ENCODE data around the gene TBC1D30. TPM values are rescaled to one million over a fixed set of nuclear protein-coding genes. Genes with fewer than 3 reads are reported as not detected.

The TBC1D30 gene
- total RNA-seq, 1 experiment from 2014 or later: 2.0 TPM

DNA sequence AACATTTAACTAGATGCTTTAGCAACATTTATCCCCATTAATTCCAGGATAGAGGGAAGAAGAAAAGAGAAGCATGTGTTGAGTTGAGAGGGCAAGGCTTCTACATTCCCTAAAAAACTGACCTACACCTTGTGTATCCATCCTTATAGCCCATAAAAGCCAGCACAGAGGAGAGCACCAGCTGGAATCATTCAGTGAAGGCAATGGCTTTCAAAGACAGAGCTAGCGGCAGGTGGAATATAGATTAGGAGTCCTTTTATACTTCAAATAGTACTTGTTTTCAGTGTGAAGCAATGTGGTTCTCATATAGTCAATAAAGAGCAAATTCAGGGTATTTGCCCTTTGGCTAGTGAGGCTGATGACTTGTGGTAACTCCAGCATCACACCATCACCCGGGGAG is 94.4 kb downstream of the TBC1D30 start:
- Histone ChIP-seq H3K9me3 (ENCODE audit: low read depth, low read length, poor library complexity, severe bottlenecking) (no peaks in the 10 kb centered on the region), H3K27ac (ENCODE audit: low read depth, low read length, poor library complexity, severe bottlenecking) (no peak overlapping the region), H3K36me3 (ENCODE audit: insufficient read depth, low read length, poor library complexity, severe bottlenecking) (no peaks in the 10 kb centered on the region), H3K4me3 (ENCODE audit: low read depth, low read length, poor library complexity, severe bottlenecking) (no peak overlapping the region), H3K4me1 (ENCODE audit: insufficient read depth, low read length, poor library complexity, severe bottlenecking) (no peaks in the 10 kb centered on the region), H3K27me3 (replicated peaks; ENCODE audit: insufficient read depth, low read depth, low read length, poor library complexity) (peaks cover 53% of the 10 kb centered on the region)
- no peak for DNase-seq (ENCODE audit: low spot score)
- no TSS peak for BruUV-seq (replicated peaks)
- ChIA-PET CTCF (no interaction called here), POLR2A (ENCODE audit: low non-redundant PET) (no interaction called here)
- TF ChIP-seq EZH2 (IDR thresholded peaks at IDR 0.05; ENCODE audit: borderline replicate concordance, low read depth, low read length, poor library complexity, severe bottlenecking): no peak
- TF ChIP-seq, protein P1, sequence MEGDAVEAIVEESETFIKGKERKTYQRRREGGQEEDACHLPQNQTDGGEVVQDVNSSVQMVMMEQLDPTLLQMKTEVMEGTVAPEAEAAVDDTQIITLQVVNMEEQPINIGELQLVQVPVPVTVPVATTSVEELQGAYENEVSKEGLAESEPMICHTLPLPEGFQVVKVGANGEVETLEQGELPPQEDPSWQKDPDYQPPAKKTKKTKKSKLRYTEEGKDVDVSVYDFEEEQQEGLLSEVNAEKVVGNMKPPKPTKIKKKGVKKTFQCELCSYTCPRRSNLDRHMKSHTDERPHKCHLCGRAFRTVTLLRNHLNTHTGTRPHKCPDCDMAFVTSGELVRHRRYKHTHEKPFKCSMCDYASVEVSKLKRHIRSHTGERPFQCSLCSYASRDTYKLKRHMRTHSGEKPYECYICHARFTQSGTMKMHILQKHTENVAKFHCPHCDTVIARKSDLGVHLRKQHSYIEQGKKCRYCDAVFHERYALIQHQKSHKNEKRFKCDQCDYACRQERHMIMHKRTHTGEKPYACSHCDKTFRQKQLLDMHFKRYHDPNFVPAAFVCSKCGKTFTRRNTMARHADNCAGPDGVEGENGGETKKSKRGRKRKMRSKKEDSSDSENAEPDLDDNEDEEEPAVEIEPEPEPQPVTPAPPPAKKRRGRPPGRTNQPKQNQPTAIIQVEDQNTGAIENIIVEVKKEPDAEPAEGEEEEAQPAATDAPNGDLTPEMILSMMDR (conservative IDR thresholded peaks at IDR 0.05; ENCODE audit: low read depth, low read length): no peak
- intact Hi-C loops (cut with micrococcal nuclease; ENCODE audit: unreplicated experiment): no loop called here

DNA sequence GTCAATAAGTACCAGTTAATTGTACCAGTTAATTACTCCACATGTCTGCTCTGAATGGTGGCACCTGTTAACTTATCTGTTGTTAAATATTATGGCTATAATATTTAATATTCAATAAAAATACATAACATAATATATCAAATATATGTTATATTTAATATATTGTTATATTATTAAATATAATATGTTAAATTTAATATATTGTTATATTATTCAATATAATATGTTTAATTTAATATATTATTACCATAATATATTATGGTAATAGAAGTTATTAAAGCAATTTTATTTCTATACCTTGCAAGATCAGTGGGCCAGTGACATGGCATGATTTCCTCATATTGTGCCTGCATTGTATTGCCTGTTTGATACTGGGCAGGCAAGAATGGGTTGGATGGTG is 98.4 kb downstream of the TBC1D30 start:
- ChIA-PET CTCF (no interaction called here), POLR2A (ENCODE audit: low non-redundant PET) (no interaction called here)
- intact Hi-C loops (cut with micrococcal nuclease; ENCODE audit: unreplicated experiment): no loop called here
- H3K4me1 ChIP-seq (ENCODE audit: insufficient read depth, low read length, poor library complexity, severe bottlenecking): no peaks in the 10 kb centered on the region
- H3K36me3 ChIP-seq (ENCODE audit: insufficient read depth, low read length, poor library complexity, severe bottlenecking): no peaks in the 10 kb centered on the region
- peaks cover 36% of the 10 kb centered on the region for H3K27me3 ChIP-seq (replicated peaks; ENCODE audit: insufficient read depth, low read depth, low read length, poor library complexity)
- H3K4me3 ChIP-seq (ENCODE audit: low read depth, low read length, poor library complexity, severe bottlenecking): no peak overlapping the region
- H3K9me3 ChIP-seq (ENCODE audit: low read depth, low read length, poor library complexity, severe bottlenecking): no peaks in the 10 kb centered on the region
- H3K27ac ChIP-seq (ENCODE audit: low read depth, low read length, poor library complexity, severe bottlenecking): no peak overlapping the region
- BruUV-seq (replicated peaks): no TSS peak
- no peak for DNase-seq (ENCODE audit: low spot score)
- TF ChIP-seq, protein P1 (conservative IDR thresholded peaks at IDR 0.05; ENCODE audit: low read depth, low read length): no peak
- no peak for TF ChIP-seq EZH2 (IDR thresholded peaks at IDR 0.05; ENCODE audit: borderline replicate concordance, low read depth, low read length, poor library complexity, severe bottlenecking)

DNA sequence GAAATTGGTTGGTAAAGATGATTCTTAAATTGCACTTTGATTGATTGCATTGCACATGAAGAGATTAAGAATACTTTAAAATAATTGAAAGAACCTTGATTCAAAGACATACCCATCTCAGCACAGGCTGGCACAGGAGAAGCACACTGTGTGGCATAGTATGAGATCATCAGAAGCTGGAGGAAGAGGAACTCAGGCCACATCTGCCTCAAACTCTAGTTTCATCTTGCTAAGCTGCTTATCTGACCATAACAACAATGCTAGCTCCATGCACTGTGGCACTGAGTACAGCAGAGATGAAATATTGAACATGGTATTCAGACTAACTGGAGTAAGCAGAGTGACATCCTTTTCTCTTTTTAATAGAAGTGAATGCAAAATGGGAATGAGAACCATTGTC is 99.1 kb downstream of the TBC1D30 start:
- intact Hi-C loops (cut with micrococcal nuclease; ENCODE audit: unreplicated experiment): no loop called here
- POLR2A ChIA-PET (ENCODE audit: low non-redundant PET): no interaction called here
- no peaks in the 10 kb centered on the region for H3K9me3 ChIP-seq (ENCODE audit: low read depth, low read length, poor library complexity, severe bottlenecking)
- peaks cover 31% of the 10 kb centered on the region for H3K27me3 ChIP-seq (replicated peaks; ENCODE audit: insufficient read depth, low read depth, low read length, poor library complexity)
- no peaks in the 10 kb centered on the region for H3K4me1 ChIP-seq (ENCODE audit: insufficient read depth, low read length, poor library complexity, severe bottlenecking)
- BruUV-seq (replicated peaks): no TSS peak
- no peak overlapping the region for H3K4me3 ChIP-seq (ENCODE audit: low read depth, low read length, poor library complexity, severe bottlenecking)
- TF ChIP-seq, protein P1 (conservative IDR thresholded peaks at IDR 0.05; ENCODE audit: low read depth, low read length): no peak
- TF ChIP-seq EZH2 (IDR thresholded peaks at IDR 0.05; ENCODE audit: borderline replicate concordance, low read depth, low read length, poor library complexity, severe bottlenecking): no peak
- no peak for DNase-seq (ENCODE audit: low spot score)
- CTCF ChIA-PET: no interaction called here
- no peaks in the 10 kb centered on the region for H3K36me3 ChIP-seq (ENCODE audit: insufficient read depth, low read length, poor library complexity, severe bottlenecking)
- H3K27ac ChIP-seq (ENCODE audit: low read depth, low read length, poor library complexity, severe bottlenecking): no peak overlapping the region

Other genes starting within 250 kb of the TBC1D30 start
- 37.7 and 38.2 TPM in 2 replicates for gene RASSF3, start 214.2 kb upstream of the TBC1D30 start, total RNA-seq (2021)
- 50.1 and 57.5 TPM in 2 replicates for gene GNS, start 65.2 kb upstream of the TBC1D30 start, total RNA-seq (2021)